ENCODE data around the gene TNIK. TPM values are rescaled to one million over a fixed set of nuclear protein-coding genes. Genes with fewer than 3 reads are reported as not detected.
A peak's percentile ranks its signal among the peaks of the same experiment; 100 is the strongest.

Gene TNIK
- total and polyA plus RNA-seq, 10 of the 15 experiments (the other 5 are each of a cell fraction or from before 2014, with no cell fraction given) = 13.9 to 74.3 (median 48.2) TPM

DNA sequence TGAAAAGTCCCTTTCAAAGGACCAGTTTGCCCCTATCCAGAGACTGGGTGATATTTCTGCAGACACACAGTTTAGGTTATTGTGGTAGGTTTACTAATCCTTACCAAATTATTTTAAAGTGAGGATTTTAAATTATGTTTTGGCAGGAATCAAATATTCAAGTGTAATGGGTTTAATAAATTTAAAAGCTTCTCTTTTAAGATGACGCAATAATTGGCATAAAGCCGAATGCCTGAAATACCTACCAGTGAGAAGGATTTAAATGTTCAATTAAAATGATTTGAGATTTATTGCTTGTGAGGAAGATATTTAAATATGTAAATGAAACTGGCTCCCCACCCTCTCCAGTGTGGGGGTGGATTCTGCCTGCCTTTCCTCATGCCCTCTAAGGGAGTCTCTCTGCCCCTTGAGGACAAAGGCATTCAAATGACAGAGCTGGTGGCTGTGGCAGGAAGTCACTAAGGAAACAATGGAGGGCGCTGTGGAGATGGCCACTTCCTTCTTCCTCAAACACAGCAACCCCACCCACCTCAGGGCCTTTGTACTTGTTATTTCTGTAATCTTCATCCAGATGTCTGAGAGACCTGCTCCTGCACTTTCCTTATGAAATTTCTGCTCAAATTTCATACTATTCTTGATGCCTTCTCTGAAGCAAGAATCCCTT lies 131.7 kb downstream of the TNIK start:
- Histone ChIP-seq H3K79me2 (ENCODE audit: control insufficient read depth, insufficient read depth, low read length) (peaks cover 92% of the 10 kb centered on the region), H4K20me1 (ENCODE audit: control insufficient read depth, insufficient read depth) (no peaks in the 10 kb centered on the region), H3K4me1 (ENCODE audit: control insufficient read depth, insufficient read depth, low read length) (peaks cover 38% of the 10 kb centered on the region), H3K9ac (ENCODE audit: control insufficient read depth, insufficient read depth, low read length) (no peak overlapping the region), H3K36me3 (ENCODE audit: control insufficient read depth in 2 of 2, insufficient read depth in 2 of 2, low read length in 1 of 2) (no peaks in the 10 kb centered on the region), H3K9me3 (replicated peaks; ENCODE audit: control insufficient read depth, insufficient read depth, low read length) (no peaks in the 10 kb centered on the region; the same call in 1 of the 3 replicates), H3K27me3 (replicated peaks in 1 of 2; ENCODE audit: control insufficient read depth in 2 of 2, insufficient read depth in 2 of 2, low read length in 1 of 2) (no peaks in the 10 kb centered on the region), H3K4me2 (ENCODE audit: control insufficient read depth, insufficient read depth) (no peak overlapping the region), H3K4me3 (no peak overlapping the region), H3K27ac (ENCODE audit: control insufficient read depth, insufficient read depth) (peak overlapping the region; percentile 6), H2AFZ (ENCODE audit: control insufficient read depth, low read depth, low read length) (no peak overlapping the region)
- RAD21 ChIA-PET (ENCODE audit: unreplicated experiment) = interaction anchor here (0.8 to 3.6 kb wide), 7 partner anchors 12 to 139 kb away, joined by 3 to 24 read pairs (median 3); no protein-coding TSS in a partner anchor
- ATAC-seq = peak; percentile 60
- 67% methylated on average over 3 of the region's 3 CpGs for WGBS (ENCODE audit: insufficient coverage, insufficient replicate concordance, low lambda C conversion rate, missing lambda C conversion rate)
- in situ Hi-C loops (cut with MboI) (no loop called here), intact Hi-C loops (cut with micrococcal nuclease; ENCODE audit: unreplicated experiment) (no loop called here)
- FAIRE-seq = no peak
- DNase-seq (ENCODE audit: low read depth, low spot score) = no peak
- SMC1A ChIA-PET (ENCODE audit: uncharacterized antibody, unreplicated experiment) = interaction anchor here (0.9 to 7.0 kb wide), 16 partner anchors 7 to 105 kb away, joined by 3 to 89 read pairs (median 6); no protein-coding TSS in a partner anchor
- BruUV-seq (replicated peaks) = no TSS peak
- POLR2A ChIA-PET = interaction anchor here (0.6 to 2.3 kb wide), 5 partner anchors 12 to 92 kb away, joined by 4 to 9 read pairs (median 5); no protein-coding TSS in a partner anchor
- CTCF ChIA-PET = interaction anchor here (0.6 to 3.1 kb wide), 15 partner anchors 8 to 141 kb away, joined by 3 to 8 read pairs (median 4); partner anchors contain the start of gene TNIK
- no peak for TF ChIP-seq MEF2B (IDR thresholded peaks at IDR 0.05; ENCODE audit: partially characterized antibody, poor library complexity, severe bottlenecking)
- TF ChIP-seq, protein P1, sequence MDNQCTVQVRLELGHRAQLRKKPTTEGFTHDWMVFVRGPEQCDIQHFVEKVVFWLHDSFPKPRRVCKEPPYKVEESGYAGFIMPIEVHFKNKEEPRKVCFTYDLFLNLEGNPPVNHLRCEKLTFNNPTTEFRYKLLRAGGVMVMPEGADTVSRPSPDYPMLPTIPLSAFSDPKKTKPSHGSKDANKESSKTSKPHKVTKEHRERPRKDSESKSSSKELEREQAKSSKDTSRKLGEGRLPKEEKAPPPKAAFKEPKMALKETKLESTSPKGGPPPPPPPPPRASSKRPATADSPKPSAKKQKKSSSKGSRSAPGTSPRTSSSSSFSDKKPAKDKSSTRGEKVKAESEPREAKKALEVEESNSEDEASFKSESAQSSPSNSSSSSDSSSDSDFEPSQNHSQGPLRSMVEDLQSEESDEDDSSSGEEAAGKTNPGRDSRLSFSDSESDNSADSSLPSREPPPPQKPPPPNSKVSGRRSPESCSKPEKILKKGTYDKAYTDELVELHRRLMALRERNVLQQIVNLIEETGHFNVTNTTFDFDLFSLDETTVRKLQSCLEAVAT (IDR thresholded peaks at IDR 0.05) = no peak
- TF ChIP-seq, protein P2, sequence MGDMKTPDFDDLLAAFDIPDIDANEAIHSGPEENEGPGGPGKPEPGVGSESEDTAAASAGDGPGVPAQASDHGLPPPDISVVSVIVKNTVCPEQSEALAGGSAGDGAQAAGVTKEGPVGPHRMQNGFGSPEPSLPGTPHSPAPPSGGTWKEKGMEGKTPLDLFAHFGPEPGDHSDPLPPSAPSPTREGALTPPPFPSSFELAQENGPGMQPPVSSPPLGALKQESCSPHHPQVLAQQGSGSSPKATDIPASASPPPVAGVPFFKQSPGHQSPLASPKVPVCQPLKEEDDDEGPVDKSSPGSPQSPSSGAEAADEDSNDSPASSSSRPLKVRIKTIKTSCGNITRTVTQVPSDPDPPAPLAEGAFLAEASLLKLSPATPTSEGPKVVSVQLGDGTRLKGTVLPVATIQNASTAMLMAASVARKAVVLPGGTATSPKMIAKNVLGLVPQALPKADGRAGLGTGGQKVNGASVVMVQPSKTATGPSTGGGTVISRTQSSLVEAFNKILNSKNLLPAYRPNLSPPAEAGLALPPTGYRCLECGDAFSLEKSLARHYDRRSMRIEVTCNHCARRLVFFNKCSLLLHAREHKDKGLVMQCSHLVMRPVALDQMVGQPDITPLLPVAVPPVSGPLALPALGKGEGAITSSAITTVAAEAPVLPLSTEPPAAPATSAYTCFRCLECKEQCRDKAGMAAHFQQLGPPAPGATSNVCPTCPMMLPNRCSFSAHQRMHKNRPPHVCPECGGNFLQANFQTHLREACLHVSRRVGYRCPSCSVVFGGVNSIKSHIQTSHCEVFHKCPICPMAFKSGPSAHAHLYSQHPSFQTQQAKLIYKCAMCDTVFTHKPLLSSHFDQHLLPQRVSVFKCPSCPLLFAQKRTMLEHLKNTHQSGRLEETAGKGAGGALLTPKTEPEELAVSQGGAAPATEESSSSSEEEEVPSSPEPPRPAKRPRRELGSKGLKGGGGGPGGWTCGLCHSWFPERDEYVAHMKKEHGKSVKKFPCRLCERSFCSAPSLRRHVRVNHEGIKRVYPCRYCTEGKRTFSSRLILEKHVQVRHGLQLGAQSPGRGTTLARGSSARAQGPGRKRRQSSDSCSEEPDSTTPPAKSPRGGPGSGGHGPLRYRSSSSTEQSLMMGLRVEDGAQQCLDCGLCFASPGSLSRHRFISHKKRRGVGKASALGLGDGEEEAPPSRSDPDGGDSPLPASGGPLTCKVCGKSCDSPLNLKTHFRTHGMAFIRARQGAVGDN (IDR thresholded peaks at IDR 0.05) = no peak
- TF ChIP-seq CTCF (IDR thresholded peaks at IDR 0.05 in 2 of 3, conservative IDR thresholded peaks at IDR 0.05 in 1 of 3; ENCODE audit: control insufficient read depth in 2 of 3, extremely low read depth in 1 of 3, insufficient read depth in 1 of 3, low read depth in 3 of 3, low read length in 3 of 3) = peak; percentile 27 to 36 (median 28); a peak in 4 of 6 replicates
- peak; percentile 67; the same call in 1 of the 2 replicates for TF ChIP-seq SPI1 (IDR thresholded peaks at IDR 0.05; ENCODE audit: borderline replicate concordance, insufficient read depth, low read depth, low read length)
- peak in 1 of 2 experiments; percentile 60; a peak in 1 of 3 replicates for TF ChIP-seq EGR1 (IDR thresholded peaks at IDR 0.05; ENCODE audit: borderline replicate concordance in 1 of 2, low read depth in 2 of 2, low read length in 2 of 2)
- TF ChIP-seq PML (IDR thresholded peaks at IDR 0.05; ENCODE audit: low read length) = no peak
- 0 out of 2 replicates have a peak, but pooled peaks have one; percentile 43 for TF ChIP-seq GABPA (IDR thresholded peaks at IDR 0.05; ENCODE audit: low read depth)
- TF ChIP-seq NRF1 (conservative IDR thresholded peaks at IDR 0.05; ENCODE audit: low read depth, low read length) = no peak
- TF ChIP-seq, protein P3, sequence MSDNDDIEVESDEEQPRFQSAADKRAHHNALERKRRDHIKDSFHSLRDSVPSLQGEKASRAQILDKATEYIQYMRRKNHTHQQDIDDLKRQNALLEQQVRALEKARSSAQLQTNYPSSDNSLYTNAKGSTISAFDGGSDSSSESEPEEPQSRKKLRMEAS (IDR thresholded peaks at IDR 0.05; ENCODE audit: low read depth, low read length) = no peak
- TF ChIP-seq YY1 (IDR thresholded peaks at IDR 0.05; ENCODE audit: low read depth, low read length) = peak; percentile 45; the same call in 1 of the 2 replicates
- TF ChIP-seq SMARCA5 (IDR thresholded peaks at IDR 0.05) = 0 out of 2 replicates have a peak, but pooled peaks have one; percentile 54

Data from GM12878 (cell line).